Bronchial epithelial cell (primary cell): ENCODE results near the gene CD7. TPM values are rescaled to one million over a fixed set of nuclear protein-coding genes. Genes with fewer than 3 reads are reported as not detected.
A peak's percentile ranks its signal among the peaks of the same experiment; 100 is the strongest.

ENCODE experiments used
- DNase-seq: peaks from one replicate; pipeline ENCODE4 v3.0.0-alpha.2; 2010; ENCODE audit warnings: low read depth
- FAIRE-seq: peaks from 2 replicates; lab custom pipeline; 2011; peaks lifted over from hg19 to GRCh38; lab: Jason Lieb, UNC
- H3K27me3 ChIP-seq: 2 replicates; pipeline ENCODE4 v1.5.1; 2011; ENCODE audit warnings: low read length; ENCODE audit not compliant: control insufficient read depth, insufficient read depth
- H3K36me3 ChIP-seq: 2 replicates; pipeline ENCODE4 v1.5.1; 2011; ENCODE audit warnings: low read length; ENCODE audit not compliant: control insufficient read depth, insufficient read depth
- H3K4me3 ChIP-seq: 2 replicates; pipeline ENCODE4 v1.5.1; 2011; ENCODE audit warnings: mild to moderate bottlenecking, low read depth, low read length, control low read depth
- CTCF ChIP-seq: IDR thresholded peaks from 2 replicates; pipeline ENCODE4 v1.5.1; 2011; ENCODE audit warnings: mild to moderate bottlenecking, moderate library complexity, low read length, control low read depth, inconsistent platforms; ENCODE audit not compliant: insufficient read depth, severe bottlenecking
- total RNA-seq: library from RNA; depleted of rRNA; stranded (reverse); fragments of >200 nt; gene quantifications from 2 replicates; pipeline ENCODE4 v1.2.1, GENCODE V29; 2014

The CD7 gene
- total RNA-seq, 1 donor from 2014 or later: not detected

- TF ChIP-seq CTCF: no peak
- H3K27me3 ChIP-seq: peaks cover 9% of the 10 kb centered on the region
- no peak for FAIRE-seq
These were observed 36.1 kb upstream of the CD7 start for GRCh38 chr17:82353484-82353883.

GRCh38 chr17:82351713-82352488 lies 34.5 kb upstream of the CD7 start:
- Histone ChIP-seq H3K36me3 (no peaks in the 10 kb centered on the region), H3K27me3 (peaks cover 7% of the 10 kb centered on the region), H3K4me3 (no peak overlapping the region)
- FAIRE-seq (no peak), DNase-seq (peak; percentile 71)
- TF ChIP-seq CTCF: peak; percentile 97

More at GRCh38 chr17:82353484-82353883, 36.1 kb upstream of the CD7 start:
- no peak for DNase-seq
- H3K4me3 ChIP-seq: no peak overlapping the region
- H3K36me3 ChIP-seq: no peaks in the 10 kb centered on the region

GRCh38 chr17:82351254-82351712 lies 33.9 kb upstream of the CD7 start:
- no peak for DNase-seq
- no peak for TF ChIP-seq CTCF
- no peak for FAIRE-seq
- H3K4me3 ChIP-seq: no peak overlapping the region
- H3K36me3 ChIP-seq: no peaks in the 10 kb centered on the region
- peaks cover 3% of the 10 kb centered on the region for H3K27me3 ChIP-seq

- Histone ChIP-seq H3K27me3 (peaks cover 3% of the 10 kb centered on the region), H3K36me3 (no peaks in the 10 kb centered on the region), H3K4me3 (no peak overlapping the region)
- FAIRE-seq (no peak), DNase-seq (no peak)
- no peak for TF ChIP-seq CTCF
These were observed 33.0 kb upstream of the CD7 start for GRCh38 chr17:82350182-82351030.

GRCh38 chr17:82349287-82349701 lies 31.9 kb upstream of the CD7 start:
- Histone ChIP-seq H3K36me3 (no peaks in the 10 kb centered on the region), H3K4me3 (no peak overlapping the region), H3K27me3 (peaks cover 3% of the 10 kb centered on the region)
- DNase-seq (no peak), FAIRE-seq (no peak)
- no peak for TF ChIP-seq CTCF
